ENCODE measurements around the gene DDA1. TPM values are rescaled to one million over a fixed set of nuclear protein-coding genes. Genes with fewer than 3 reads are reported as not detected.
A peak's percentile ranks its signal among the peaks of the same experiment; 100 is the strongest.

Gene DDA1
- total and polyA plus RNA-seq, 9 of the 15 experiments (the other 6 are each of a cell fraction or from before 2014, with no cell fraction given): 1.4 to 83.8 (median 33.8) TPM

GRCh38 chr19:17309965-17310461, 650 bp downstream of the DDA1 start (continued):
- TF ChIP-seq GMEB1 (CRISPR knock-in tag; IDR thresholded peaks at IDR 0.05) (no peak), SIX5 (IDR thresholded peaks at IDR 0.05; ENCODE audit: borderline replicate concordance in 1 of 2, insufficient read depth in 1 of 2, low read depth in 1 of 2, low read length in 2 of 2) (no peak), JUN (IDR thresholded peaks at IDR 0.05; ENCODE audit: borderline replicate concordance, low read depth, low read length) (no peak), JUN (CRISPR knock-in tag; IDR thresholded peaks at IDR 0.05; ENCODE audit: borderline replicate concordance) (no peak), ZNF408 (CRISPR knock-in tag; IDR thresholded peaks at IDR 0.05; ENCODE audit: low read depth) (no peak), PHF8 (IDR thresholded peaks at IDR 0.05; ENCODE audit: borderline replicate concordance, low read length) (0 out of 2 replicates have a peak, but pooled peaks have one; percentile 23), HMGN3 (IDR thresholded peaks at IDR 0.05; ENCODE audit: borderline replicate concordance, extremely low read depth, insufficient read length, low read depth, low read length) (no peak), MCM3 (IDR thresholded peaks at IDR 0.05) (no peak), ZNF589 (CRISPR knock-in tag; IDR thresholded peaks at IDR 0.05; ENCODE audit: low read depth) (0 out of 2 replicates have a peak, but pooled peaks have one; percentile 31), HDAC3 (IDR thresholded peaks at IDR 0.05; ENCODE audit: borderline replicate concordance, partially characterized antibody) (no peak), MIER1 (IDR thresholded peaks at IDR 0.05; ENCODE audit: low read depth) (no peak), RBM22 (IDR thresholded peaks at IDR 0.05; ENCODE audit: low read depth, low read length, poor library complexity, severe bottlenecking) (no peak), MLLT1 (IDR thresholded peaks at IDR 0.05) (no peak), ZNF197 (CRISPR knock-in tag; IDR thresholded peaks at IDR 0.05; ENCODE audit: low read depth) (no peak), ZBED1 (IDR thresholded peaks at IDR 0.05) (no peak), TEAD4 (IDR thresholded peaks at IDR 0.05; ENCODE audit: low read length) (no peak), TEAD4 (CRISPR knock-in tag; IDR thresholded peaks at IDR 0.05; ENCODE audit: borderline replicate concordance) (no peak), NR2C2 (CRISPR knock-in tag; IDR thresholded peaks at IDR 0.05) (peak; percentile 74), NR2C2 (tag; IDR thresholded peaks at IDR 0.05) (no peak; the same call in none of the 2 replicates), DIDO1 (tag; IDR thresholded peaks at IDR 0.05; ENCODE audit: low read depth) (no peak), TEAD1 (CRISPR knock-in tag; IDR thresholded peaks at IDR 0.05) (no peak)
- TF ChIP-seq, protein P1, sequence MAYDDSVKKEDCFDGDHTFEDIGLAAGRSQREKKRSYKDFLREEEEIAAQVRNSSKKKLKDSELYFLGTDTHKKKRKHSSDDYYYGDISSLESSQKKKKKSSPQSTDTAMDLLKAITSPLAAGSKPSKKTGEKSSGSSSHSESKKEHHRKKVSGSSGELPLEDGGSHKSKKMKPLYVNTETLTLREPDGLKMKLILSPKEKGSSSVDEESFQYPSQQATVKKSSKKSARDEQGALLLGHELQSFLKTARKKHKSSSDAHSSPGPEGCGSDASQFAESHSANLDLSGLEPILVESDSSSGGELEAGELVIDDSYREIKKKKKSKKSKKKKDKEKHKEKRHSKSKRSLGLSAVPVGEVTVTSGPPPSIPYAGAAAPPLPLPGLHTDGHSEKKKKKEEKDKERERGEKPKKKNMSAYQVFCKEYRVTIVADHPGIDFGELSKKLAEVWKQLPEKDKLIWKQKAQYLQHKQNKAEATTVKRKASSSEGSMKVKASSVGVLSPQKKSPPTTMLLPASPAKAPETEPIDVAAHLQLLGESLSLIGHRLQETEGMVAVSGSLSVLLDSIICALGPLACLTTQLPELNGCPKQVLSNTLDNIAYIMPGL (CRISPR knock-in tag; IDR thresholded peaks at IDR 0.05): no peak

Data from K562 (cell line).